B cell (primary cell): ENCODE results near the gene NAA80. TPM values are rescaled to one million over a fixed set of nuclear protein-coding genes. Genes with fewer than 3 reads are reported as not detected.

Experiments
- ATAC-seq: fragments of 200-7000 bp; cut with Tn5 transposase; one replicate; pipeline ENCODE4 v1.10.0; 2021; ENCODE audit warnings: low read depth, mild to moderate bottlenecking, moderate number of reproducible peaks, moderate library complexity
- CTCF ChIA-PET: fragments of 350-600 bp; sonication (Branson Sonifier 250); formaldehyde crosslinking; loops from one replicate; lab custom pipeline; 2021; ENCODE audit warnings: antibody characterized with exemption, inconsistent platforms; lab: Charles Lee
- POLR2A ChIA-PET: fragments of 350-600 bp; sonication (Branson Sonifier 250); formaldehyde crosslinking; loops from one replicate; lab custom pipeline; 2021; ENCODE audit warnings: antibody characterized with exemption; lab: Charles Lee
- DNase-seq: peaks from one replicate; pipeline ENCODE4 v3.0.0; 2013
- H2AFZ ChIP-seq: 2 replicates; pipeline ENCODE4 v1.6.1; 2012; ENCODE audit warnings: mild to moderate bottlenecking, low read depth, low read length; ENCODE audit not compliant: insufficient read depth, poor library complexity, severe bottlenecking
- H3K27ac ChIP-seq, 2 donors: 1 replicate in 1 of 2; 2 replicates in 1 of 2; pipeline ENCODE4 v1.5.1; 2012 to 2013; ENCODE audit warnings: low read length in 2 of 2, mild to moderate bottlenecking in 2 of 2, moderate library complexity in 1 of 2
- H3K27me3 ChIP-seq, 4 experiments: fragments of 200-600 bp in 1 of 4; sonication (generic) in 1 of 4; replicated peaks in 1 of 4; 1 replicate in 2 of 4; 2 replicates in 2 of 4; pipeline versions ENCODE4 v1.6.1 to v1.7.0; 2013 to 2016; ENCODE audit warnings: low read length in 3 of 4, mild to moderate bottlenecking in 2 of 4, mixed read lengths in 1 of 4, moderate library complexity in 1 of 4; ENCODE audit not compliant: insufficient read depth in 4 of 4, control insufficient read depth in 3 of 4; ENCODE audit errors: control extremely low read depth in 1 of 4
- H3K36me3 ChIP-seq, 2 experiments: replicated peaks in 1 of 2; 1 replicate in 1 of 2; 2 replicates in 1 of 2; pipeline versions ENCODE4 v1.6.1 to v1.7.1; 2013; ENCODE audit warnings: low read length in 1 of 2; ENCODE audit not compliant: insufficient read depth in 2 of 2, control insufficient read depth in 1 of 2; ENCODE audit errors: control extremely low read depth in 1 of 2, extremely low read depth in 1 of 2
- H3K4me1 ChIP-seq, 2 donors: fragments of 200-600 bp in 1 of 2; sonication (generic) in 1 of 2; 1 replicate in 1 of 2; 2 replicates in 1 of 2; pipeline versions ENCODE4 v1.5.1 to v1.6.1; 2013 to 2017; ENCODE audit warnings: low read length in 2 of 2; ENCODE audit not compliant: control insufficient read depth in 2 of 2, insufficient read depth in 2 of 2
- H3K4me2 ChIP-seq: replicated peaks from 2 replicates; pipeline ENCODE3; 2012; ENCODE audit warnings: mild to moderate bottlenecking, low read depth, low read length; ENCODE audit not compliant: poor library complexity, severe bottlenecking
- H3K4me3 ChIP-seq, 5 experiments: fragments of 200-600 bp in 1 of 5; sonication (generic) in 1 of 5; 1 replicate in 3 of 5; 2 replicates in 2 of 5; pipeline versions ENCODE4 v1.5.1 to v1.7.0; 2011 to 2016; ENCODE audit warnings: low read length in 4 of 5, mild to moderate bottlenecking in 4 of 5, low read depth in 2 of 5, control low read depth in 1 of 5, moderate library complexity in 1 of 5; ENCODE audit not compliant: insufficient read depth in 1 of 5; ENCODE audit errors: control extremely low read depth in 1 of 5, extremely low read depth in 1 of 5
- H3K79me2 ChIP-seq: fragments of 200-600 bp; sonication (generic); one replicate; pipeline ENCODE4 v1.6.0; 2016; ENCODE audit warnings: low read length; ENCODE audit not compliant: control insufficient read depth, insufficient read depth
- H3K9ac ChIP-seq: fragments of 200-600 bp; sonication (generic); 2 replicates; pipeline ENCODE4 v1.6.1; 2017; ENCODE audit warnings: mild to moderate bottlenecking, low read length, moderate library complexity
- H3K9me3 ChIP-seq, 3 donors: one replicate each; pipeline versions ENCODE4 v1.6.1 to v1.7.1; 2013; ENCODE audit warnings: low read length in 2 of 3; ENCODE audit not compliant: control insufficient read depth in 2 of 3, insufficient read depth in 1 of 3; ENCODE audit errors: control extremely low read depth in 1 of 3
- H4K20me1 ChIP-seq: 2 replicates; pipeline ENCODE4 v1.6.0; 2012; ENCODE audit warnings: mild to moderate bottlenecking, low read length; ENCODE audit not compliant: insufficient read depth, control insufficient read depth, poor library complexity, severe bottlenecking
- H3K27ac Mint-ChIP-seq: one replicate; pipeline ENCODE4 v1.8.0; 2021; ENCODE audit warnings: mixed read lengths
- H3K27me3 Mint-ChIP-seq: one replicate; pipeline ENCODE4 v1.8.0; 2021; ENCODE audit warnings: mixed read lengths
- H3K4me1 Mint-ChIP-seq: one replicate; pipeline ENCODE4 v1.8.0; 2021; ENCODE audit warnings: mixed read lengths
- H3K4me3 Mint-ChIP-seq: one replicate; pipeline ENCODE4 v1.8.0; 2021; ENCODE audit warnings: mixed read lengths
- H3K9me3 Mint-ChIP-seq: one replicate; pipeline ENCODE4 v1.8.0; 2022; ENCODE audit warnings: mixed read lengths; ENCODE audit not compliant: insufficient read depth
- CTCF ChIP-seq: fragments of 200-600 bp; IDR thresholded peaks from one replicate; pipeline ENCODE4 v1.8.0; 2022; ENCODE audit warnings: antibody characterized with exemption, mild to moderate bottlenecking
- EZH2 ChIP-seq: IDR thresholded peaks from 2 replicates; pipeline ENCODE4 v1.6.1; 2012; ENCODE audit warnings: borderline replicate concordance, low read depth, mild to moderate bottlenecking, moderate library complexity, low read length; ENCODE audit not compliant: insufficient read depth, poor library complexity, severe bottlenecking
- WGBS: methylation state at CpG from one replicate; pipeline ENCODE4 v1.1.5; 2013; ENCODE audit warnings: missing lambda C conversion rate; ENCODE audit not compliant: insufficient coverage; 5-methylcytosine and 5-hydroxymethylcytosine counted together
- intact Hi-C: fragments of 100-400 bp; cut with micrococcal nuclease; formaldehyde crosslinking; loops from one replicate; pipeline ENCODE4 v1.10.0; 2022
- polyA plus RNA-seq: library from polyadenylated mRNA; depleted of rRNA; stranded (reverse); fragments of >200 nt; gene quantifications from 2 replicates; pipeline ENCODE4 v1.2.3, GENCODE V29; 2012
- total RNA-seq, 2 donors: library from RNA; stranded (reverse); fragments of 120-200 nt in 1 of 2; gene quantifications; 1 replicate in 1 of 2; 2 replicates in 1 of 2; pipeline versions ENCODE4 v1.2.3 to v1.2.4, GENCODE V29; 2013 to 2022

NAA80 gene
- total and polyA plus RNA-seq, 2 donors (not counting 1 experiment from before 2014, with no cell fraction given): 37.8 to 49.0 TPM

GRCh38 chr3:50250514-50250913 lies 48.7 kb downstream of the NAA80 start:
- H3K4me3 ChIP-seq: no peak overlapping the region
- H2AFZ ChIP-seq: no peak overlapping the region
- H3K4me3 Mint-ChIP-seq: no peak overlapping the region
- no peak for TF ChIP-seq EZH2
- TF ChIP-seq CTCF: no peak
- DNase-seq (no peak), ATAC-seq (no peak)
- peaks cover 58% of the 10 kb centered on the region for H3K4me1 Mint-ChIP-seq
- no peaks in the 10 kb centered on the region for H3K27me3 Mint-ChIP-seq
- peaks cover 0 to 79% of the 10 kb centered on the region in 2 experiments for H3K36me3 ChIP-seq
- peak overlapping the region; percentile 76 for H3K27ac Mint-ChIP-seq
- no peak overlapping the region for H3K9ac ChIP-seq
- no peaks in the 10 kb centered on the region for H3K27me3 ChIP-seq
- no CpG with 5 or more reads among the region's 4 CpGs for WGBS
- H3K9me3 Mint-ChIP-seq: no peaks in the 10 kb centered on the region
- no peak overlapping the region for H3K27ac ChIP-seq
- H3K4me2 ChIP-seq: no peak overlapping the region
- intact Hi-C loops: no loop called here
- peaks cover 100% of the 10 kb centered on the region for H3K79me2 ChIP-seq
- peaks cover 100% of the 10 kb centered on the region for H4K20me1 ChIP-seq
- CTCF ChIA-PET: interaction anchor here (0.9 to 27.3 kb wide), 3 partner anchors 16 to 56 kb away, joined by 3 to 596 read pairs (median 7); partner anchors contain the start of gene GNAI2
- POLR2A ChIA-PET: no interaction called here
- no peaks in the 10 kb centered on the region for H3K9me3 ChIP-seq
- H3K4me1 ChIP-seq: peaks cover 31 to 66% of the 10 kb centered on the region in 2 donors

DNA sequence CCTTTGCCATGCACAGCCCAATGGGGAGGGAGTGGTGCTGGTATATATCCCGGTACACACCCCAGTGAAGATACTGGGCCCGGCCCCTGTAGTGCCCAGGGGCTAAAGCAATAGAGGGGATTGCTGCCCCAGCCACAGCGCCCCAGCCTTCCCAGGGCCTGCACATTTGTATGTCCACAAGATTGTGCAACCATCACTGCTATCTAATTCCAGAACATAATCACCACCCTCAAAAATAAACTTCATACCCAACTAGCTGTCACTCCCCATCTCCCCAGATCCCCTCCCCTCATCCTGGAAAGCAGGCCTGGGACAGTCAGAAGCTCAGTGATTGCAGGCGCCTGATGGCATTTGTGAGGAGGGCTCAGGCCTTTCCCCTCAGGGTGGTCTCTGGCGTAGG lies 49.7 kb downstream of the NAA80 start:
- H3K4me3 ChIP-seq: no peak overlapping the region
- H3K4me3 Mint-ChIP-seq: no peak overlapping the region
- H3K9ac ChIP-seq: no peak overlapping the region
- H3K27me3 ChIP-seq: no peaks in the 10 kb centered on the region
- no peak for ATAC-seq
- 98% methylated on average over 5 of the region's 5 CpGs for WGBS
- TF ChIP-seq EZH2 (no peak), CTCF (no peak)
- DNase-seq: no peak
- no peaks in the 10 kb centered on the region for H3K9me3 ChIP-seq
- H3K4me1 ChIP-seq: peaks cover 38 to 69% of the 10 kb centered on the region in 2 donors
- H3K36me3 ChIP-seq: peaks cover 0 to 73% of the 10 kb centered on the region in 2 experiments
- ChIA-PET CTCF (interaction anchor here (0.9 to 27.3 kb wide), 4 partner anchors 9 to 55 kb away, joined by 3 to 596 read pairs (median 36); partner anchors contain the start of genes GNAI2 and GNAT1), POLR2A (no interaction called here)
- H3K9me3 Mint-ChIP-seq: no peaks in the 10 kb centered on the region
- peaks cover 62% of the 10 kb centered on the region for H3K4me1 Mint-ChIP-seq
- H3K27ac ChIP-seq: no peak overlapping the region
- no peak overlapping the region for H3K4me2 ChIP-seq
- H2AFZ ChIP-seq: no peak overlapping the region
- intact Hi-C loops: no loop called here
- H3K79me2 ChIP-seq: peaks cover 100% of the 10 kb centered on the region
- H3K27ac Mint-ChIP-seq: peak overlapping the region; percentile 37
- H3K27me3 Mint-ChIP-seq: no peaks in the 10 kb centered on the region
- peaks cover 100% of the 10 kb centered on the region for H4K20me1 ChIP-seq
